ENCODE measurements around the gene ATP6V0E1.

DNA sequence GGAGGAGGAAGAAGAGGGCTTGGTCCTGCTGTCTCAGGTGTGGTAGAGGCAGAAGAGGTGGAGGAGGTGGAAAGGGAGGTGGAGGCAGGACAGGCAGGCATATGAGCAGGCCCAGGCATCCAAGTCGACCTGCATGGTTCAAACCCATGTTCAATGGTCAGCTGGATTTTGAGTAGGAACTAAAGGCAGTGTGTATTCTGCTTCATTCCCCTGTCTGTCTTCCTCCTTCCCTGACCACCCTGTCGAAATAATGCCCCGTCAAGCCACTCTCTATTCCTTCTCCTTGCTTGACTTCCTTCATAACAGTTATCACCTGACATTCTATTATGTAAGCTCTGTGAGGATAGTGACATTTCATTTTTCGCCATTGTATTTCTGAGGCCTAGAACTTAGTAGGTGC lies 34.8 kb downstream of the ATP6V0E1 start:
- TF ChIP-seq CTCF (IDR thresholded peaks at IDR 0.05), result no peak
- no peak for TF ChIP-seq POLR2A (IDR thresholded peaks at IDR 0.05)
- no peak for TF ChIP-seq POLR2AphosphoS5 (IDR thresholded peaks at IDR 0.05)

Measured in prostate gland (tissue), 2 donors.